GM18951 (cell line): ENCODE data around the gene PRSS3.
"Not testable (repeated sequence)": the region's sequence is repeated elsewhere in the genome, so short reads cannot be mapped to it uniquely, and the experiment has no call there.

Experiments
- POLR2A ChIP-seq: IDR thresholded peaks from 4 replicates; pipeline ENCODE4 v1.6.1; 2011; ENCODE audit warnings: mild to moderate bottlenecking; ENCODE audit not compliant: insufficient read length, insufficient read depth; ENCODE audit errors: extremely low read depth
- in situ Hi-C: fragments of 300-500 bp; cut with MboI; formaldehyde crosslinking; loops from one replicate; pipeline ENCODE4 v1.12.0; 2022; ENCODE audit warnings: low sequenced_read_pairs, mixed read lengths, inconsistent platforms; ENCODE audit not compliant: unreplicated experiment

The PRSS3 gene

GRCh38 chr9:33776578-33776977, 18.8 kb upstream of the PRSS3 start:
- no peak for TF ChIP-seq POLR2A
- in situ Hi-C loops: no loop called here

- in situ Hi-C loops: no loop called here
- TF ChIP-seq POLR2A: no peak
Measured at GRCh38 chr9:33778700-33779351, 16.5 kb upstream of the PRSS3 start.

GRCh38 chr9:33780276-33780675, 15.1 kb upstream of the PRSS3 start:
- in situ Hi-C loops: no loop called here
- no peak for TF ChIP-seq POLR2A

GRCh38 chr9:33781736-33782135, 13.6 kb upstream of the PRSS3 start:
- in situ Hi-C loops: no loop called here
- no peak for TF ChIP-seq POLR2A

GRCh38 chr9:33782395-33783152, 12.8 kb upstream of the PRSS3 start:
- TF ChIP-seq POLR2A: no peak
- in situ Hi-C loops: no loop called here

- in situ Hi-C loops: no loop called here
Measured at GRCh38 chr9:33785914-33786313, 9.4 kb upstream of the PRSS3 start.

GRCh38 chr9:33786681-33787080, 8.7 kb upstream of the PRSS3 start:
- in situ Hi-C loops: no loop called here
- TF ChIP-seq POLR2A: no peak

More at GRCh38 chr9:33785914-33786313, 9.4 kb upstream of the PRSS3 start:
- no peak for TF ChIP-seq POLR2A

- TF ChIP-seq POLR2A: no peak
- in situ Hi-C loops: no loop called here
Measured at GRCh38 chr9:33787839-33788238, 7.5 kb upstream of the PRSS3 start.

GRCh38 chr9:33789429-33789828, 5.9 kb upstream of the PRSS3 start:
- in situ Hi-C loops: not testable (repeated sequence)

GRCh38 chr9:33791117-33791516, 4.2 kb upstream of the PRSS3 start:
- TF ChIP-seq POLR2A: no peak
- in situ Hi-C loops: no loop called here

GRCh38 chr9:33793496-33793895, 1.9 kb upstream of the PRSS3 start:
- in situ Hi-C loops: not testable (repeated sequence)

- TF ChIP-seq POLR2A: no peak
- in situ Hi-C loops: no loop called here
Measured at GRCh38 chr9:33794560-33794959, 801 bp upstream of the PRSS3 start.

GRCh38 chr9:33795819-33796218, 458 bp downstream of the PRSS3 start:
- in situ Hi-C loops: no loop called here
- no peak for TF ChIP-seq POLR2A

- in situ Hi-C loops: not testable (repeated sequence)
Measured at GRCh38 chr9:33796679-33797078, 1.3 kb downstream of the PRSS3 start.

- no peak for TF ChIP-seq POLR2A
- in situ Hi-C loops: no loop called here
Measured at GRCh38 chr9:33797837-33798236, 2.5 kb downstream of the PRSS3 start.

GRCh38 chr9:33798545-33798944, 3.2 kb downstream of the PRSS3 start:
- in situ Hi-C loops: no loop called here
- no peak for TF ChIP-seq POLR2A
